Activated CD4-positive, alpha-beta T cell treated with anti-CD3 and anti-CD28 coated beads for 1 hour (primary cell): ENCODE results near the gene ARHGAP44.

ENCODE experiments used
- DNase-seq: peaks from one replicate; pipeline ENCODE4 v3.0.0-alpha.2; 2020

ARHGAP44 gene

GRCh38 chr17:13030459-13031300, 241.4 kb downstream of the ARHGAP44 start:
- no peak for DNase-seq

- DNase-seq = no peak
Observed at GRCh38 chr17:13031718-13032350, 242.5 kb downstream of the ARHGAP44 start.

- DNase-seq = no peak
Observed at GRCh38 chr17:13035420-13035819, 246.1 kb downstream of the ARHGAP44 start.

- DNase-seq = no peak
Observed at GRCh38 chr17:13036751-13037150, 247.5 kb downstream of the ARHGAP44 start.

- DNase-seq = no peak
Observed at GRCh38 chr17:13038931-13039665, 249.8 kb downstream of the ARHGAP44 start.
